ENCODE measurements around the gene PLCD3. TPM values are rescaled to one million over a fixed set of nuclear protein-coding genes. Genes with fewer than 3 reads are reported as not detected.

PLCD3 gene
- total RNA-seq, 2 donors from 2014 or later: 34.8 to 42.9 TPM

DNA sequence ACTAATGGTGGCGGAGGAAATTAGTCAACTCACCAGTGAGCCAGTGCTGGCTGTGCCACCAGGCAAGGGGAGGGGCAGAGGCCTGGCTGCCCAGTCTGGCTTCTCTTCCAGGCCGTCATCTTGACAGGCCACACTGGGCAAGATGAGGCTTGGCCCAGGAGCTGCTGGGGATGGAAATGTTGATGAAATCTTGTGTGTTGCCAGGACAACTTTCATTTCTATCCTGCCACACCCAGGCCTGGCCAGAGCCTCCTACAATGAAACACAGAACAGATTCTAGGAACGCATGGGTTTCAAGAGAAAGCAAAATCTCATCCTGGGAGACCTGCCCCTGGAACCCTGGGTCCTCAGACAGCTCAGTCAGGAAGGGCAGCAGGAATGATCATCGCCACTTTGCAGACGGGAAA lies 38.6 kb upstream of the PLCD3 start:
- peak; percentile 63 for DNase-seq
- peaks cover 8% of the 10 kb centered on the region for H3K36me3 Mint-ChIP-seq (ENCODE audit: low read depth)
- TF ChIP-seq, protein P1, sequence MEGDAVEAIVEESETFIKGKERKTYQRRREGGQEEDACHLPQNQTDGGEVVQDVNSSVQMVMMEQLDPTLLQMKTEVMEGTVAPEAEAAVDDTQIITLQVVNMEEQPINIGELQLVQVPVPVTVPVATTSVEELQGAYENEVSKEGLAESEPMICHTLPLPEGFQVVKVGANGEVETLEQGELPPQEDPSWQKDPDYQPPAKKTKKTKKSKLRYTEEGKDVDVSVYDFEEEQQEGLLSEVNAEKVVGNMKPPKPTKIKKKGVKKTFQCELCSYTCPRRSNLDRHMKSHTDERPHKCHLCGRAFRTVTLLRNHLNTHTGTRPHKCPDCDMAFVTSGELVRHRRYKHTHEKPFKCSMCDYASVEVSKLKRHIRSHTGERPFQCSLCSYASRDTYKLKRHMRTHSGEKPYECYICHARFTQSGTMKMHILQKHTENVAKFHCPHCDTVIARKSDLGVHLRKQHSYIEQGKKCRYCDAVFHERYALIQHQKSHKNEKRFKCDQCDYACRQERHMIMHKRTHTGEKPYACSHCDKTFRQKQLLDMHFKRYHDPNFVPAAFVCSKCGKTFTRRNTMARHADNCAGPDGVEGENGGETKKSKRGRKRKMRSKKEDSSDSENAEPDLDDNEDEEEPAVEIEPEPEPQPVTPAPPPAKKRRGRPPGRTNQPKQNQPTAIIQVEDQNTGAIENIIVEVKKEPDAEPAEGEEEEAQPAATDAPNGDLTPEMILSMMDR (conservative IDR thresholded peaks at IDR 0.05): no peak
- peaks cover 33% of the 10 kb centered on the region for H3K4me1 Mint-ChIP-seq
- Histone ChIP-seq H3K36me3 (ENCODE audit: control insufficient read depth, insufficient read depth, low read length) (peaks cover 9% of the 10 kb centered on the region), H3K4me3 (ENCODE audit: low read length) (no peak overlapping the region), H3K27ac (ENCODE audit: low read depth, low read length) (peak overlapping the region; percentile 72), H3K4me1 (ENCODE audit: control insufficient read depth, insufficient read depth, low read length) (peaks cover 26% of the 10 kb centered on the region), H3K9ac (ENCODE audit: extremely low read depth, low read length, poor library complexity, severe bottlenecking) (peak overlapping the region; percentile 38), H3K27me3 (ENCODE audit: control insufficient read depth, insufficient read depth, low read length, poor library complexity, severe bottlenecking) (no peaks in the 10 kb centered on the region), H3K9me3 (ENCODE audit: control insufficient read depth, low read length) (no peaks in the 10 kb centered on the region)
- H3K4me3 Mint-ChIP-seq: peak overlapping the region; percentile 28
- H3K27ac Mint-ChIP-seq: peak overlapping the region; percentile 94
- no peaks in the 10 kb centered on the region for H3K9me3 Mint-ChIP-seq
- H3K27me3 Mint-ChIP-seq (ENCODE audit: insufficient read depth): no peaks in the 10 kb centered on the region
- 85 to 88% methylated on average over 4 to 5 of the region's 5 CpGs for WGBS, 2 experiments (ENCODE audit: insufficient coverage in 1 of 2, insufficient read length in 1 of 2)

DNA sequence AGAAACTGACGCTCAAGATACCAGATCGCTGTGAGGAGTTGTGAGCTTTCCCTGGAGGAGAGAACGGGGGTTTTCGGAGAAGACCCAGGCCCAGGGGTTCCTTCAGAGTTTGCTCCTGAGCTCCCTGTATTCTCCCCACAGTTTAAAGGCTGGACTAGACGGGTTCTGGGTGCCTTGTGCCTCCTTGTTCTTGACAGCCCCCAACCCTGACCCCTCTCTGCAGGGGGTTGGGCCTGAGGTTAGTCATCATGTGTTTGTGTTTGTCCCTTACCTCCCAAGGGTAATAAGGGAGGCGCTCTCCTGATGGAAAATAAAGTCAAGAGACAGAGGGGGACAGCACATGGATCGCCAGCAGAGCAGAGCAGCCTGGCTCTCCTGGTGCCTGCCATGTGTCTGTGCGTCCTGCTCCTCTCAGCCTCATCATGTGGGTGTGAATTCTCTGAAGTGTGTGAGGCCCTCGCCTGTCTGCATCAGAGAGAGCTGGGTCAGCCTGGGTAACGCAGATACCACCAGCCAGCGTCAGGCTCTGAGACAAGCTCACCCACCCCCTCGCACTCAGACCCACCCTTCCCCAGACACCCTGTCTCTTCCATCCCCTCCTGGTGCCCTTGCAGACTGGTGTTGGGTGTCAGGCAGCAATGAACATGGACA lies 38.1 kb upstream of the PLCD3 start:
- H3K4me3 Mint-ChIP-seq: peak overlapping the region; percentile 28
- Histone ChIP-seq H3K27ac (ENCODE audit: low read depth, low read length) (no peak overlapping the region), H3K4me1 (ENCODE audit: control insufficient read depth, insufficient read depth, low read length) (peaks cover 26% of the 10 kb centered on the region), H3K9ac (ENCODE audit: extremely low read depth, low read length, poor library complexity, severe bottlenecking) (no peak overlapping the region), H3K9me3 (ENCODE audit: control insufficient read depth, low read length) (no peaks in the 10 kb centered on the region), H3K4me3 (ENCODE audit: low read length) (no peak overlapping the region), H3K27me3 (ENCODE audit: control insufficient read depth, insufficient read depth, low read length, poor library complexity, severe bottlenecking) (no peaks in the 10 kb centered on the region), H3K36me3 (ENCODE audit: control insufficient read depth, insufficient read depth, low read length) (peaks cover 10% of the 10 kb centered on the region)
- H3K36me3 Mint-ChIP-seq (ENCODE audit: low read depth): peaks cover 9% of the 10 kb centered on the region
- DNase-seq: peak; percentile 68
- no peaks in the 10 kb centered on the region for H3K27me3 Mint-ChIP-seq (ENCODE audit: insufficient read depth)
- peak overlapping the region; percentile 94 for H3K27ac Mint-ChIP-seq
- WGBS, 2 experiments (ENCODE audit: insufficient coverage in 1 of 2, insufficient read length in 1 of 2): 90 to 91% methylated on average over 8 to 12 of the region's 12 CpGs
- H3K4me1 Mint-ChIP-seq: peaks cover 30% of the 10 kb centered on the region
- H3K9me3 Mint-ChIP-seq: no peaks in the 10 kb centered on the region
- TF ChIP-seq, protein P1 (conservative IDR thresholded peaks at IDR 0.05): no peak

DNA sequence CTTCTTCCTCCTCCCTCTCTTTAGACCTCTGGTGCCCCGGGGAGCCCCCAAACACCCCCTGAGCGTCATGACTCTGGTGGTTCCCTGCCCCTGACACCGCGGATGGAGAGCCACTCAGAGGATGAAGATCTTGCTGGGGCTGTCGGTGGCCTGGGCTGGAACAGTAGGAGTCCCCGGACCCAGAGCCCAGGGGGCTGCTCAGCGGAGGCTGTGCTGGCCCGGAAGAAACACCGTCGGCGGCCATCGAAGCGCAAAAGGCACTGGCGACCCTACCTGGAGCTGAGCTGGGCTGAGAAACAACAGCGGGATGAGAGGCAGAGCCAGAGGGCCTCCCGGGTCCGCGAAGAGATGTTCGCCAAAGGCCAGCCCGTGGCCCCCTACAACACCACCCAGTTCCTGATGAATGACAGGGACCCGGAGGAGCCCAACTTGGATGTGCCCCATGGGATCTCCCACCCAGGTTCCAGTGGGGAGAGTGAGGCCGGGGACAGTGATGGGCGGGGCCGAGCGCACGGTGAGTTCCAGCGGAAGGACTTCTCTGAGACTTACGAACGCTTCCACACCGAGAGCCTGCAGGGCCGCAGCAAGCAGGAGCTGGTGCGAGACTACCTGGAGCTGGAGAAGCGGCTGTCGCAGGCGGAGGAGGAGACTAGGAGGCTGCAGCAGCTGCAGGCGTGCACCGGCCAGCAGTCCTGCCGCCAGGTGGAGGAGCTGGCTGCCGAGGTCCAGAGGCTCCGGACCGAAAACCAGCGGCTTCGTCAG lies 36.9 kb upstream of the PLCD3 start:
- H3K4me1 ChIP-seq (ENCODE audit: control insufficient read depth, insufficient read depth, low read length): peaks cover 26% of the 10 kb centered on the region
- Mint-ChIP-seq H3K9me3 (no peaks in the 10 kb centered on the region), H3K4me3 (no peak overlapping the region), H3K27me3 (ENCODE audit: insufficient read depth) (no peaks in the 10 kb centered on the region), H3K4me1 (peaks cover 30% of the 10 kb centered on the region), H3K36me3 (ENCODE audit: low read depth) (peaks cover 17% of the 10 kb centered on the region), H3K27ac (peak overlapping the region; percentile 17)
- WGBS, 2 experiments (ENCODE audit: insufficient coverage in 1 of 2, insufficient read length in 1 of 2): 94 to 97% methylated on average over 30 to 43 of the region's 43 CpGs
- TF ChIP-seq, protein P1 (conservative IDR thresholded peaks at IDR 0.05): peak; percentile 51
- peak; percentile 88 for DNase-seq
- no peaks in the 10 kb centered on the region for H3K27me3 ChIP-seq (ENCODE audit: control insufficient read depth, insufficient read depth, low read length, poor library complexity, severe bottlenecking)
- H3K9me3 ChIP-seq (ENCODE audit: control insufficient read depth, low read length): no peaks in the 10 kb centered on the region
- peaks cover 20% of the 10 kb centered on the region for H3K36me3 ChIP-seq (ENCODE audit: control insufficient read depth, insufficient read depth, low read length)
- no peak overlapping the region for H3K9ac ChIP-seq (ENCODE audit: extremely low read depth, low read length, poor library complexity, severe bottlenecking)
- H3K4me3 ChIP-seq (ENCODE audit: low read length): no peak overlapping the region
- no peak overlapping the region for H3K27ac ChIP-seq (ENCODE audit: low read depth, low read length)

Measured in endodermal cell (in vitro differentiated cells).